ENCODE results near the gene CCDC86.

GRCh38 chr11:60862171-60862570 lies 20.3 kb downstream of the CCDC86 start:
- TF ChIP-seq CTCF (IDR thresholded peaks at IDR 0.05) (no peak), POLR2A (IDR thresholded peaks at IDR 0.05) (no peak)
